HuH-7 (cell line): ENCODE data around the gene REC8.

Experiments used
- DNase-seq: peaks from one replicate; pipeline ENCODE4 v3.0.0; 2011; ENCODE audit warnings: low spot score

The REC8 gene

GRCh38 chr14:24159777-24160498 lies 11.9 kb upstream of the REC8 start:
- no peak for DNase-seq

DNA sequence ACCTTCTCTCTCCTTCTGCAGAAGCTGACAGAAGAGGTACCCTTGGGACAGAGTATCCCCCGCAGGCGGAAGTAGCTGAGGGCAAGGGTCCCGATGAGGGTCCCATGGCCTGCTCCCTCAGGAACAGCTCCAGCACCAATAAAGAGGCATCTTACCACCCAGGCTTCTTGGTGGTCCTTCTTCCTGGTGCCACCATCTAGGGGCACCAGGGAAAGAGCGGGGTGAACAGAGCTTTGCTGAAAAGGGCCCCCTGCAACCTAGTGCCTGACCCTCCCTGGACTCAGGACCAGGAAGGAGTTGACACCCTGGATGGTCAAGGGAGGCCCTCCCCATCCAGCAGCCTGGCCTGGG lies 11.4 kb upstream of the REC8 start:
- no peak for DNase-seq

GRCh38 chr14:24160850-24161804 lies 10.8 kb upstream of the REC8 start, which contains the start of gene IRF9:
TSS of gene IRF9 (plus strand) at chr14:24161265. CDS start at chr14:24162145, 880 bp downstream.
- DNase-seq: peak; percentile 95

DNA sequence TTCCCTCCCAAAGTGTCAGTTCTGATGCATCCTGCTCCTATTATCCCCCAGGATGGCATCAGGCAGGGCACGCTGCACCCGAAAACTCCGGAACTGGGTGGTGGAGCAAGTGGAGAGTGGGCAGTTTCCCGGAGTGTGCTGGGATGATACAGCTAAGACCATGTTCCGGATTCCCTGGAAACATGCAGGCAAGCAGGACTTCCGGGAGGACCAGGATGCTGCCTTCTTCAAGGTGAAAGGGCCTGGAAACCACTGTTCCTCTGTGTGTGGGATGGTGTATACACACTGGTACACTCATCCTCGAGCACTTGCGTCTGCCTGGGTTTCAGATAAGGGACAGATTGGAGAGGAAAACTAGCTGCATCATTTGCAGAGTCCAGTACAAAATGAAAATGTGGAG lies 9.8 kb upstream of the REC8 start:
- DNase-seq: no peak

DNA sequence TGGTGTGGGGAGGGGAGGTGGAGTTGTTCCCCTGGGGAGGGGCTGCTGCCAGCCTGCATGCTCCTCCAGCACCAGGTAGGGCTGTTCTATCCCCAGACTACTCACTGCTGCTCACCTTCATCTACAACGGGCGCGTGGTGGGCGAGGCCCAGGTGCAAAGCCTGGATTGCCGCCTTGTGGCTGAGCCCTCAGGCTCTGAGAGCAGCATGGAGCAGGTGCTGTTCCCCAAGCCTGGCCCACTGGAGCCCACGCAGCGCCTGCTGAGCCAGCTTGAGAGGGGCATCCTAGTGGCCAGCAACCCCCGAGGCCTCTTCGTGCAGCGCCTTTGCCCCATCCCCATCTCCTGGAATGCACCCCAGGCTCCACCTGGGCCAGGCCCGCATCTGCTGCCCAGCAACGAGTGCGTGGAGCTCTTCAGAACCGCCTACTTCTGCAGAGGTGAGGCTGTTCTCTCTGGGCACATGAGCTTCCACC lies 7.3 kb upstream of the REC8 start:
- DNase-seq: no peak

DNA sequence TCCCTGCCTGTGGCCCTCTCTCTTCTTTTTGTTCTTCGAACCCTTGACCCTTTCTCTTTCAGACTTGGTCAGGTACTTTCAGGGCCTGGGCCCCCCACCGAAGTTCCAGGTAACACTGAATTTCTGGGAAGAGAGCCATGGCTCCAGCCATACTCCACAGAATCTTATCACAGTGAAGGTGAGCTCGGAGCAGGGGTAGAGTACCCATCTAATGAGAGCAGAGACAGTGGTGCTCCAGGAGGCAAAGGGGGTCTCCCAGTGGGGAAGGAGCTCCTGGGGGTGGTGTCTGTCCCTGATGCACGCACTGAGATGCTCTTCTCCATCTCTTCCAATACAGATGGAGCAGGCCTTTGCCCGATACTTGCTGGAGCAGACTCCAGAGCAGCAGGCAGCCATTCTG lies 6.1 kb upstream of the REC8 start:
- no peak for DNase-seq

DNA sequence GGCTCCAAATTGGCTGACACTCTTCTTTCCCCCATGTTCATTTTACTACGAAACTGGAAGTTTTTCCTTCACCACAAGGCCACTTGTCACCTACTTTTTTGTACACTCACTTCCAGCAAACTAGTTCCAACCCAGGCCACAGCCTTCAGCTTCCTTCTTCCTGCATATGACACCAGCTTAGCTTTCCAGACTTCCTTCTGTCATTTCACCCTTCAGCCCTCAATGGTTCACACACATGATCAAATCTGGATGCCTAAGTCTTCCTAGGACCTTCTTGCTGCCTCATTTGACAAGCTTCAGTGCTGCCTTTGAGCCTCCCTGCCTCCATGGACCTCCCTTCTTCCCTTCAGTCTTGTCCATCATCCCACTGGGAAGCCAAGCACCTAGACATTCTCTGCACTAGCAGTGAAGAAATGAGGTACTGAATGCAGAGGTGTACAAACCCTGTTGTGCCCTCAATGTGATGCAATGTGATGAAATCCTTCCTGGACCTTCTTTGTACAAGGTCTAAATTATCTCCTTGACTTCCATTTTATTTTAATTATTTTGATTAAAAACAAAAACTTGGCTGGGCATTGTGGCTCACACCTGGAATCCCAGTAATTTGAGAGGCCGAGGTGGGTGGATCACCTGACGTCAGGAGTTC lies 4.3 kb upstream of the REC8 start:
- DNase-seq: no peak

DNA sequence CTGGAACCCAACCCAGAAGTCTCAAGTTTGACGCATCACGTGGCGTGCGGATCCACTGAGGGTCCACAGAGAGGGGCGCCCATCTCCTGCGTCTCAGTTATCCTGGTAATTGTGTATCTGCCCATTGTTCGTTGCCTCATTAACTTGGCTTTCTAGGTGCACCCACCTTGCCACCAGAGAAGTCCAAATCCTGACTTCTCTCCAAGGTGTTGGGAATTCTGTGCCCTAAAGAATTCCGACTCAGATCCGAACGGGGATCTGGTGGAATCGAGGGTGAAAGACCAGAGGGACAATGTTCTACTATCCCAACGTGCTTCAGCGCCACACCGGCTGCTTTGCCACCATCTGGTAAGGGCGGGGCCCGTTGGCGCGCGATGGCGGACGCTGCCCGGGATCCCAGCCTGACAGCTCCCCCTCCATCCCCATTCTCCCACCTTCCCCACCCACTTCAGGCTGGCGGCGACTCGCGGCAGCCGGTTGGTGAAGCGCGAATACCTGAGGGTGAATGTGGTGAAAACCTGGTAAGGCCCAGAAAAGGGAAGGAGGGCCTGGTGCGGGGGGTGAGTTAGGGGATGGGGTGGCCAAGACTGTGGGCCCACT lies 481 bp downstream of the REC8 start:
- DNase-seq: no peak

DNA sequence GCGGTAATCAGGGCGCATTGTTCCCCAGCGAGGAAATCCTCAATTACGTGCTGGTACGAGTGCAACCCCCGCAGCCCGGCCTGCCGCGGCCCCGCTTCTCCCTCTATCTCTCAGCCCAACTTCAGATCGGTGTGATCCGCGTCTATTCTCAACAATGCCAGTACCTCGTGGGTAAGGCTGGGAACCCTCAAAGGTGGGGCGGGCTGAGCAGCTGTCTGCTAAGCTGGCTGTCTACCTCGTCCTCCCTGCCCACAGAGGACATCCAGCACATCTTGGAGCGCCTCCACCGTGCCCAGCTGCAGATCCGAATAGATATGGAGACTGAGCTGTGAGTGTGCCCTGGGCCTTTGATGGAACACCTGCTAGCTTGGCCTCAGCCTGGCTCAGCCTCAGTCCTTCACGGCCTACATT lies 996 bp downstream of the REC8 start:
- DNase-seq: no peak

- no peak for DNase-seq
These were observed 4.7 kb downstream of the REC8 start for GRCh38 chr14:24176599-24176998.

GRCh38 chr14:24177041-24177825 lies 5.4 kb downstream of the REC8 start:
- no peak for DNase-seq

DNA sequence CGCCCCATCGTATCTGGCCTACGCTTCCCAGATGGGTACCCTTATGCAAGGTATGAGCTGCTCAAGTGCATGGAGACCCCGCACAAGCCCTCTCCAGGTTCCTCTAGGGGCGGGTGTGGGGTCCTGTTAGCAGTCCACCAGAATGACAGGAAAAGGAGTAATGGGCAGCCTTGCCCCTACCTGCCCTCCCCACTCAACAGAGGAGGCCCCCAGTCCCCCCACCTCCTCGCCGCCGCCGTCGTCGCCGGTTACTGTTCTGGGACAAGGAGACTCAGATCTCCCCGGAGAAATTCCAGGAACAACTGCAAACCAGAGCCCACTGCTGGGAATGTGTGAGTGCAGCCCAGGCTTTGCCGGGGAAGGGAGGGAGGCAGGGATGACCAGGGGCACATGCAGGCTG lies 6.0 kb downstream of the REC8 start:
- DNase-seq: no peak

DNA sequence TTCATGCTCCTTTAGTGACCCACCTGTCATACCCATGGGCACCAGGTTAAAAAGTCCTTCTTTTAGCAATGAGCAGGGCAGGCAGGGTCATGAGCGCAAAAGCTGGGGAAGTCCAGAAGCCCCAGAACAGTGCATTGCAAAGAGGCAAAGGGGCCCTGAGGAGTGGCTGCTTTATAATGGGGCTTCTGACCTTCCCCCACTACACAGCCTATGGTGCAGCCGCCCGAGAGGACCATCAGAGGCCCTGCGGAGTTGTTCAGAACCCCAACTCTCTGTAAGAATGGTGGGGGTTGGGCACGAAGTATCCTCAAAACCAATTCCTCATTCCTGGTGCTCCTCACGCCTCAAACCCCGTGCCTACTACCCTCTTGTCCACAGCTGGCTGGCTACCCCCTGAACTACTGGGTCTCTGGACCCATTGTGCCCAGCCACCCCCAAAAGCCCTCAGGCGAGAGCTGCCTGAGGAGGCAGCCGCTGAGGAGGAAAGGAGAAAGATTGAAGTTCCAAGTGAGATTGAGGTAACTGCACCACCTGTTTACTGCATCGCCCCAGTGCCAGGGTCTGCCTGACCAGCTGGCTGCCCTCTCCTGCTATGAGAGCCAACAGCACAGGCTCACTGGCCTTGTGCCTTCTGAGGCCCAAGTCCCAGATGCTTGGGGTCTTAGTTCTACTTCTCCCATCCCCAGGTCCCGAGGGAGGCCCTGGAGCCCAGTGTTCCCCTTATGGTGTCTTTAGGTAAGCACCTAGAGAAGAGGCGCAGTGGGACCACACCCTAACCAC lies 6.7 kb downstream of the REC8 start:
- DNase-seq: no peak

- DNase-seq: no peak
These were observed 7.5 kb downstream of the REC8 start for GRCh38 chr14:24179294-24179960.

DNA sequence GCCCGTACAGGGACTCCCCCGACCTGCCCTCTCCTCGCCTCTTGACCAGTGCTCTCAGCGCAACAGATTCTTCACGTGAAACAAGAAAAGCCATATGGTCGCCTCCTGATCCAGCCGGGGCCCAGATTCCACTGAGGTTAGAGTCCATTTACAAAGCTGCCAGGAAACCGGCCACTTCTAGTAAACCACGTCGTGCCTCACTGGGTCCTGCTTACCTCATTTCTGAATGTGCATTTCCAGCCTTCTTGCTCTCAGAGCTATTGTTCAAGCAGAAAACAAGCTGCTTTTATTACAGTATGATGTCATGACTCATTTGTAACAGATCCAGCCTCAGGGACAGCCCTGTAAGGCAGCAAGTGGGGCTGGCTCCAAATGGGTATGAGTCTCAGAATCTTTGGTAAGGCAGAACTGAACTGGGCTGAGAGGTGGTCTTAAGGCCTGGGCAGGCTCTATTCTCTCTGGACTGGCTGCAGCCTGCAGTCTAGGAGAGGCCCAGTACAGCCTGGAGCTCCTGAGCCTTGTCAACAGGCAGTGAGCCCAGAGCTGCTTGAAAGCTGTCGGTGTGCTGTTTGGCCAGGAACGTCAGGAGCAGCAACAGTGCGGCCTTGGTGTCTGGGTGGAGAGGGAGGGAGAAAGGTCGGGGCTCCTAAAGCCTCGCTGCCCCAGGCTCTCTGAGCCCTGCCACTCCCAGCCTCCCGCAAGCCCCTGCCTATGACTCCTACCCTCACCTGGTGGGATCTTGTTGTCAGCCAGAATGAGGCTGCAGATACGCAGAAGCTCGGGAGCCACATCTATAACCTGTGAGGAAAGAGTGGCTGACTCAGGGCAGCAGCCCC lies 8.3 kb downstream of the REC8 start:
- no peak for DNase-seq

GRCh38 chr14:24181371-24182077 lies 9.6 kb downstream of the REC8 start:
- no peak for DNase-seq

- DNase-seq: no peak
These were observed 10.4 kb downstream of the REC8 start for GRCh38 chr14:24182110-24182882.

DNA sequence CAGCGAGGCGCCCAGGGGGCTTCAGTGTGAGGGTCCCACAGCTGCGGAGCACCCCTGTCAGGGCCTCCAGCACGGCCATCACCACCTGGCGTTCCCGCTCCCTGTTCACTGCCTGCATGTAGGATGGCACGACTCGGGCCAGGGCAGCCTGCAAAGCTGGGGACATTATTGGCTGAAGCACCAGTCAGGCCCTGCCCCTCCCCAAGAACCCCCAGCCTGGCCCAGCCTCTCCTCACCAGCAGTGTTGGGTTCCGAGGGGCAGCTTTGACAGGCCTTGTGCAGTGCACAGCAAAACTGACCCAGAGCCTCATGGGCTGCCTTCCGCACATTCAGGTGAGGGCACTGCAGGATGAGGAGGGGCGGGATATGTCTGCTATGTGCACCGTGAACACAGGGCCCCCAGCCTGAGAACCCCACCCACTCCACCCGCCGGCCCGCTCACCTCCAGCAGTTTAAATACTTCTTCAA lies 11.2 kb downstream of the REC8 start:
- DNase-seq: no peak
